SK-N-MC (cell line): ENCODE data around the gene ENTPD3.

Experiments used
- EZH2 ChIP-seq: fragments of 200-600 bp; sonication (generic); IDR thresholded peaks from one replicate; pipeline ENCODE4 v1.6.1; 2017; ENCODE audit warnings: antibody characterized with exemption
- FOXP2 ChIP-seq: optimal IDR thresholded peaks from 2 replicates; pipeline ENCODE3; 2011; ENCODE audit warnings: mild to moderate bottlenecking, moderate library complexity; ENCODE audit not compliant: insufficient read depth; ENCODE audit errors: extremely low read length, control extremely low read depth
- POLR2AphosphoS5 ChIP-seq: IDR thresholded peaks from 2 replicates; pipeline ENCODE4 v1.6.1; 2012; ENCODE audit warnings: mild to moderate bottlenecking, low read depth, low read length, borderline replicate concordance

- TF ChIP-seq POLR2AphosphoS5 (no peak), EZH2 (no peak), FOXP2 (no peak)
These were observed 89.8 kb downstream of the ENTPD3 start, which contains the start of gene ZNF619 for GRCh38 chr3:40476478-40477470.
